Aorta (tissue), 5 donors: ENCODE measurements around the gene ANKRD65. TPM values are rescaled to one million over a fixed set of nuclear protein-coding genes. Genes with fewer than 3 reads are reported as not detected.
A peak's percentile ranks its signal among the peaks of the same experiment; 100 is the strongest.
"Not testable (repeated sequence)": the region's sequence is repeated elsewhere in the genome, so short reads cannot be mapped to it uniquely, and the experiment has no call there.

Experiments
- ATAC-seq: fragments of 200-7000 bp; cut with Tn5 transposase; one replicate; pipeline ENCODE4 v1.9.1; 2022; ENCODE audit warnings: moderate library complexity; ENCODE audit not compliant: low FRiP score
- DNase-seq, 2 donors: peaks; one replicate each; pipeline ENCODE4 v3.0.0-alpha.2; 2020
- H3K27ac ChIP-seq, 2 donors: one replicate each; pipeline ENCODE4 v1.5.1; 2013; ENCODE audit warnings: low read length in 2 of 2, mild to moderate bottlenecking in 2 of 2, moderate library complexity in 2 of 2, control low read depth in 1 of 2, inconsistent platforms in 1 of 2, low read depth in 1 of 2
- H3K27me3 ChIP-seq, 2 donors: one replicate each; pipeline ENCODE4 v1.6.1; 2013; ENCODE audit warnings: control low read depth in 1 of 2, low read length in 1 of 2, mild to moderate bottlenecking in 1 of 2, moderate library complexity in 1 of 2; ENCODE audit not compliant: insufficient read depth in 2 of 2, control insufficient read depth in 1 of 2
- H3K36me3 ChIP-seq, 2 donors: one replicate each; pipeline ENCODE4 v1.6.1; 2013; ENCODE audit warnings: control low read depth in 1 of 2, low read length in 1 of 2, mild to moderate bottlenecking in 1 of 2; ENCODE audit not compliant: insufficient read depth in 2 of 2, control insufficient read depth in 1 of 2
- H3K4me1 ChIP-seq, 2 donors: one replicate each; pipeline ENCODE4 v1.6.1; 2013; ENCODE audit warnings: low read length in 2 of 2, control low read depth in 1 of 2, mild to moderate bottlenecking in 1 of 2, moderate library complexity in 1 of 2; ENCODE audit not compliant: insufficient read depth in 2 of 2, control insufficient read depth in 1 of 2
- H3K4me3 ChIP-seq, 2 donors: one replicate each; pipeline ENCODE4 v1.5.1; 2013; ENCODE audit warnings: low read length in 2 of 2, control low read depth in 1 of 2, mild to moderate bottlenecking in 1 of 2
- H3K9me3 ChIP-seq: one replicate; pipeline ENCODE4 v1.6.1; 2013; ENCODE audit warnings: mild to moderate bottlenecking, low read length; ENCODE audit not compliant: control insufficient read depth
- WGBS, 2 donors: extraction: QIAGEN DNeasy Blood & Tissue Kit; methylation state at CpG; one replicate each; pipeline ENCODE4 v1.1.7; 2013; 5-methylcytosine and 5-hydroxymethylcytosine counted together
- intact Hi-C, 2 donors: fragments of 100-400 bp; cut with DNase I; formaldehyde crosslinking; loops; one replicate each; pipeline versions ENCODE4 v1.14.2 to v1.15.0; 2022
- polyA plus RNA-seq, 2 donors: library from polyadenylated mRNA; stranded (reverse); fragments of 200-250 nt; gene quantifications; one replicate each; pipeline ENCODE4 v1.2.3, GENCODE V29; 2013
- total RNA-seq, 2 donors: library from RNA; stranded (reverse); fragmentation: NEBNext Ultra II Directional; extraction: Animal tissue kit (Norgen Biotek cat#: 25700); gene quantifications; one replicate each; pipeline ENCODE4 v1.2.1, GENCODE V29; 2021
- donor health status: healthy with polysubstance abuse.
- donor health status: Bipolar disorder and iron deficiency.
- donor health status: DM: no; HTN: no; CAD: no.
- donor health status: DM: no; HTN: no; CAD: no.
- donor health status: DM: yes; HTN: yes; CAD: no.

ANKRD65 gene
- total and polyA plus RNA-seq, 4 donors = 0.13 to 6.9 (median 1.5) TPM; not detected in 1

- no peaks in the 10 kb centered on the region for H3K27me3 ChIP-seq
- ATAC-seq (no peak), DNase-seq (no peak)
- no peak overlapping the region for H3K4me3 ChIP-seq
- WGBS, 2 donors = 83 to 85% methylated on average over 26 of the region's 26 CpGs
- intact Hi-C loops = loop anchor here in 1 of 2 donors (2.0 kb wide), 1 partner anchor 24 kb away; the partner anchor contains the start of gene DVL1
- no peak overlapping the region for H3K27ac ChIP-seq
- H3K9me3 ChIP-seq = no peaks in the 10 kb centered on the region
- no peaks in the 10 kb centered on the region for H3K36me3 ChIP-seq
- no peaks in the 10 kb centered on the region for H3K4me1 ChIP-seq
Observed at GRCh38 chr1:1373051-1373814, 47.8 kb downstream of the ANKRD65 start.

DNA sequence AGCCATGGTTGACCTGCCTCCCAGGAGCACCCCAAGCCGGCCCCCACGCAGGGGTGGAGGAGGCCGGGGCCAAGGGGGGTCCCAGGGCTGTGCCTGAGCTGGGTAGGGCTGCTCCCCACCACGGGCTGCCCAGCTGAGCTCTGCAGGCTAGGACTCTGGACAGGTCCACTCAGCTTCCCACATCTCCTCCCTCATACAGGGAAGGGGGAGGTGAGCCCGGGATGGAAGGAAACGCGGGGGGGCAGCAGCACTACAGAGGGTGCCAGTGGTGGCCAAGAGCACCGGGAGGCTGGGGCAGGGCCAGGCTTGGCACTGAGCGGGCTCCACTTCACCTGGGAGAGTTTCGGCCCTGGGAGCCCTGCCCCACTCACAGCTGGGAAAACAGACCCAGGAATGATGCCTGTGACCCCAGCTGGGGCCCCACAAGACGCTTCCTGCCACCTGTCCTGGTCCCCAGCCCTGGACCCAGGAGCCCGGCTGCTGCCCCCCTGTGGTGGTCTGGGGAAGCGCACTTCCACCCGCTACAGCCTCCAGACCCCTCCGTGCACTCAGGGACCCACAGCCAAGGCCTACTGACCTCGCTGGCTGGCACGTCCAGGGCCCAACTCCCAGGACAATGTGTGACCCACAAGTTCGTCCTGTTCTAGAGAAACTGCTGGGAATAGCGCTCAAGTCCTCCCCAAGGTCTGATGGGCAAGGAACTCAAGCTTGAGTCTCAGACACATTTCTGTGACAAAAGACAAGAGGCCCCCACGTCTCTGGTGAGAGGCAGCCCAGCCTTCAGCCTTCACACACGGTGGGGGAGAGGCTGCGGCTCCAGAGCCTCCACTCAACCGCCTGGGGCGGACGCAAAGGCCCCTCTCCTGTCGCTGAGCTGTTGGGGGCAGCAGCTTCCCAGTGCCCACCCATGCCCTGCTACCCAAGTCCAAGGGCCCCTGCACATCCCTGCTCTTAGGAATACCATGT, 49.0 kb downstream of the ANKRD65 start:
- 28 to 29% methylated on average over 23 to 26 of the region's 26 CpGs for WGBS, 2 donors
- intact Hi-C loops = loop anchor here (1.0 to 2.0 kb wide), 2 partner anchors 23 kb away; partner anchors contain the start of gene DVL1 (in 2 of the 2)
- Histone ChIP-seq H3K27ac (no peak overlapping the region), H3K36me3 (no peaks in the 10 kb centered on the region), H3K9me3 (no peaks in the 10 kb centered on the region), H3K4me1 (no peaks in the 10 kb centered on the region), H3K27me3 (no peaks in the 10 kb centered on the region), H3K4me3 (no peak overlapping the region)
- ATAC-seq (peak; percentile 64), DNase-seq (peak; percentile 77 to 92)

DNA sequence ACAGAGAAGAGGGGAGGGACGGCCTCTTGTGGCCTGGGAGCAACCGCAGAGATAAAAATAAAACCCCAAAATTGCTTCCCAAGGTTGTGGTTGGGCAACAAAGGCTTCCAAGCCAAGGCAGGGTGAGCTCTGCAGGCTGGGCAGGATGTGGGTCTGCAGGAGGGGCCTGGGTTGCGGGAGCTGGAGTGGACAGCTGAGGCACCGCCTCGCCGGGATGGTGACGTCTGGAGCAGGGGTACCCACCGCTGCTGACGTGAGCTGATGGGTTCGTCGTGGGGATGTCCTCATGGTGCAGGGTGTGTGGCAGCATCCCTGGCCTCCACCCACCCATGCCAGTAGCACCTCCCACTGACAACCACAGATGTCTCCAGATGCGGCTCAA, 49.7 kb downstream of the ANKRD65 start:
- Histone ChIP-seq H3K9me3 (no peaks in the 10 kb centered on the region), H3K4me1 (no peaks in the 10 kb centered on the region), H3K27ac (no peak overlapping the region), H3K27me3 (no peaks in the 10 kb centered on the region), H3K36me3 (no peaks in the 10 kb centered on the region), H3K4me3 (no peak overlapping the region)
- 68 to 69% methylated on average over 12 of the region's 12 CpGs for WGBS, 2 donors
- DNase-seq = no peak
- no peak for ATAC-seq
- intact Hi-C loops = no loop called here

DNA sequence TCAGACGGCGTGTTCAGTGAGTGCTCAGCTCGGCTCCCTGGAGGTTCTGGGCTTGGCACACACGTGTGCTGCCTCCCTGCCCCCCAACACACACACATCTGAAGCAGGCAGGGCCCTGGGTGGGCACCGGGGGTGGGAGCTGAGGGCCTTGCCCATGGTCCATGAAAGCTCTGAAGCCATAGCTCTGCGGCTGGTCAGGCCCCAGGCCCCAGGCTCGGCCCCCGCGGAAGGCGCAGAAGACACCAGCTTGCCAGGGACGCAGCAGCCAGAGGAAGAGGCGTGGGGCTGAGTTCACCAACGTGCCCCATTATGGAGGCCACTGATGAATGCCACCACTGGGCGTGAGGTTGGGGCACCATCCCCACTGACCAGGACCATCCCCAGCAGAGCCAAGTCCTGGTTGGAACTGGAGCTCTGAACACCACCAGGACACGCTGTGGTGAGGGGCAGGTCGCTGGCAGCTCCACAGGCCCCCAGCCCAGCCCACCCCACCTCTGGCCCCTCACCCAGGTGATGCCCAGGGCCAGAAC, 50.2 kb downstream of the ANKRD65 start:
- Histone ChIP-seq H3K4me3 (no peak overlapping the region), H3K27ac (no peak overlapping the region), H3K4me1 (no peaks in the 10 kb centered on the region), H3K36me3 (no peaks in the 10 kb centered on the region), H3K27me3 (no peaks in the 10 kb centered on the region), H3K9me3 (no peaks in the 10 kb centered on the region)
- ATAC-seq (no peak), DNase-seq (no peak)
- intact Hi-C loops = no loop called here
- 79 to 80% methylated on average over 13 to 16 of the region's 16 CpGs for WGBS, 2 donors

GRCh38 chr1:1370094-1370493, 51.0 kb downstream of the ANKRD65 start:
- H3K27me3 ChIP-seq, H3K27ac ChIP-seq, intact Hi-C loops, ATAC-seq, H3K36me3 ChIP-seq, DNase-seq, H3K4me1 ChIP-seq, H3K4me3 ChIP-seq, H3K9me3 ChIP-seq: not testable (repeated sequence)
- 91 to 93% methylated on average over 14 of the region's 14 CpGs for WGBS, 2 donors

Other genes starting within 250 kb of the ANKRD65 start
- gene TTLL10, start 247.4 kb downstream of the ANKRD65 start, total RNA-seq = under 1 TPM in 1 of 2 donors, not detected in 1; 0.15 TPM
- gene TTLL10, start 247.4 kb downstream of the ANKRD65 start, polyA plus RNA-seq = not detected
- 1 to 10 TPM; 1.0 to 1.1 TPM for gene TNFRSF18, start 214.7 kb downstream of the ANKRD65 start, total RNA-seq
- gene TNFRSF18, start 214.7 kb downstream of the ANKRD65 start, polyA plus RNA-seq = 1 to 10 TPM in 1 of 2 donors, not detected in 1; 1.3 TPM
- 1 to 10 TPM; 1.6 to 3.5 TPM for gene TNFRSF4, start 207.1 kb downstream of the ANKRD65 start, total RNA-seq
- gene TNFRSF4, start 207.1 kb downstream of the ANKRD65 start, polyA plus RNA-seq = 1 to 10 TPM in 1 of 2 donors, not detected in 1; 1.0 TPM
- 100 to 1,000 TPM; 138 to 140 TPM for gene SDF4, start 189.3 kb downstream of the ANKRD65 start, total RNA-seq
- gene SDF4, start 189.3 kb downstream of the ANKRD65 start, polyA plus RNA-seq = 100 to 1,000 TPM in 1 of 2 donors, 10 to 100 TPM in 1; 73.3 to 158 TPM
- gene B3GALT6, start 189.0 kb downstream of the ANKRD65 start, total RNA-seq = 10 to 100 TPM; 11.3 to 12.8 TPM
- gene B3GALT6, start 189.0 kb downstream of the ANKRD65 start, polyA plus RNA-seq = 1 to 10 TPM; 2.5 to 9.3 TPM
- gene C1QTNF12, start 174.6 kb downstream of the ANKRD65 start, total RNA-seq = 1 to 10 TPM; 3.9 to 4.3 TPM
- 10 to 100 TPM in 1 of 2 donors, 1 to 10 TPM in 1; 3.4 to 10.0 TPM for gene C1QTNF12, start 174.6 kb downstream of the ANKRD65 start, polyA plus RNA-seq
- 10 to 100 TPM; 46.9 to 49.4 TPM for gene UBE2J2, start 147.4 kb downstream of the ANKRD65 start, total RNA-seq
- 10 to 100 TPM; 17.2 to 49.3 TPM for gene UBE2J2, start 147.4 kb downstream of the ANKRD65 start, polyA plus RNA-seq
- gene SCNN1D, start 140.8 kb downstream of the ANKRD65 start, total RNA-seq = 1 to 10 TPM; 3.5 to 8.2 TPM
- 10 to 100 TPM in 1 of 2 donors, 1 to 10 TPM in 1; 7.9 to 24.1 TPM for gene SCNN1D, start 140.8 kb downstream of the ANKRD65 start, polyA plus RNA-seq
- gene ACAP3, start 113.3 kb downstream of the ANKRD65 start, total RNA-seq = 10 to 100 TPM; 25.0 to 69.2 TPM
- 10 to 100 TPM; 10.6 to 63.9 TPM for gene ACAP3, start 113.3 kb downstream of the ANKRD65 start, polyA plus RNA-seq
- 10 to 100 TPM in 1 of 2 donors, 1 to 10 TPM in 1; 7.4 to 12.6 TPM for gene PUSL1, start 112.7 kb downstream of the ANKRD65 start, total RNA-seq
- gene PUSL1, start 112.7 kb downstream of the ANKRD65 start, polyA plus RNA-seq = 10 to 100 TPM in 1 of 2 donors, 1 to 10 TPM in 1; 5.8 to 13.7 TPM
- 100 to 1,000 TPM; 114 to 121 TPM for gene INTS11, start 96.6 kb downstream of the ANKRD65 start, total RNA-seq
- 100 to 1,000 TPM in 1 of 2 donors, 10 to 100 TPM in 1; 48.0 to 995 TPM for gene INTS11, start 96.6 kb downstream of the ANKRD65 start, polyA plus RNA-seq
- 10 to 100 TPM; 13.9 to 16.4 TPM for gene CPTP, start 96.5 kb downstream of the ANKRD65 start, total RNA-seq
- 10 to 100 TPM; 12.9 to 14.9 TPM for gene CPTP, start 96.5 kb downstream of the ANKRD65 start, polyA plus RNA-seq
- gene TAS1R3, start 90.0 kb downstream of the ANKRD65 start, total RNA-seq = under 1 TPM; 0.24 to 0.36 TPM
- gene TAS1R3, start 90.0 kb downstream of the ANKRD65 start, polyA plus RNA-seq = under 1 TPM; 0.25 to 0.31 TPM
- 10 to 100 TPM; 48.7 to 53.7 TPM for gene DVL1, start 71.9 kb downstream of the ANKRD65 start, total RNA-seq
- 10 to 100 TPM; 21.2 to 71.9 TPM for gene DVL1, start 71.9 kb downstream of the ANKRD65 start, polyA plus RNA-seq
- 100 to 1,000 TPM; 105 to 221 TPM for gene MXRA8, start 62.7 kb downstream of the ANKRD65 start, total RNA-seq
- gene MXRA8, start 62.7 kb downstream of the ANKRD65 start, polyA plus RNA-seq = 100 to 1,000 TPM in 1 of 2 donors, 10 to 100 TPM in 1; 52.3 to 364 TPM
- gene AURKAIP1, start 46.1 kb downstream of the ANKRD65 start, total RNA-seq = 10 to 100 TPM; 59.6 to 65.6 TPM
- 100 to 1,000 TPM; 119 to 154 TPM for gene AURKAIP1, start 46.1 kb downstream of the ANKRD65 start, polyA plus RNA-seq
- 100 to 1,000 TPM; 153 to 246 TPM for gene CCNL2, start 21.9 kb downstream of the ANKRD65 start, total RNA-seq
- gene CCNL2, start 21.9 kb downstream of the ANKRD65 start, polyA plus RNA-seq = 100 to 1,000 TPM in 1 of 2 donors, 10 to 100 TPM in 1; 34.6 to 409 TPM
- 10 to 100 TPM; 69.7 to 70.2 TPM for gene MRPL20, start 14.0 kb downstream of the ANKRD65 start, total RNA-seq
- 100 to 1,000 TPM; 144 to 184 TPM for gene MRPL20, start 14.0 kb downstream of the ANKRD65 start, polyA plus RNA-seq
- gene VWA1, start 14.4 kb upstream of the ANKRD65 start, total RNA-seq = 10 to 100 TPM; 35.6 to 86.5 TPM
- 1 to 10 TPM in 1 of 2 donors, under 1 TPM in 1; 0.13 to 4.5 TPM for gene VWA1, start 14.4 kb upstream of the ANKRD65 start, polyA plus RNA-seq
- 1 to 10 TPM in 1 of 2 donors, under 1 TPM in 1; 0.42 to 5.5 TPM for gene ATAD3C, start 28.4 kb upstream of the ANKRD65 start, total RNA-seq
- gene ATAD3C, start 28.4 kb upstream of the ANKRD65 start, polyA plus RNA-seq = under 1 TPM in 1 of 2 donors, not detected in 1; 0.08 TPM
- gene ATAD3B, start 50.5 kb upstream of the ANKRD65 start, total RNA-seq = 10 to 100 TPM in 1 of 2 donors, 1 to 10 TPM in 1; 8.1 to 21.5 TPM
- gene ATAD3B, start 50.5 kb upstream of the ANKRD65 start, polyA plus RNA-seq = 10 to 100 TPM in 1 of 2 donors, 1 to 10 TPM in 1; 6.1 to 44.8 TPM
- 10 to 100 TPM; 11.9 to 13.2 TPM for gene ATAD3A, start 90.9 kb upstream of the ANKRD65 start, total RNA-seq
- gene ATAD3A, start 90.9 kb upstream of the ANKRD65 start, polyA plus RNA-seq = 10 to 100 TPM in 1 of 2 donors, 1 to 10 TPM in 1; 8.3 to 20.2 TPM
- gene TMEM240, start 119.3 kb upstream of the ANKRD65 start, total RNA-seq = 1 to 10 TPM; 6.2 to 7.8 TPM
- 10 to 100 TPM in 1 of 2 donors, 1 to 10 TPM in 1; 1.1 to 15.1 TPM for gene TMEM240, start 119.3 kb upstream of the ANKRD65 start, polyA plus RNA-seq
- gene SSU72, start 153.6 kb upstream of the ANKRD65 start, total RNA-seq = 10 to 100 TPM; 67.7 to 71.5 TPM
- 10 to 100 TPM; 65.0 to 92.8 TPM for gene SSU72, start 153.6 kb upstream of the ANKRD65 start, polyA plus RNA-seq
- gene FNDC10, start 178.9 kb upstream of the ANKRD65 start, total RNA-seq = 1 to 10 TPM; 1.2 to 3.0 TPM
- under 1 TPM; 0.38 to 0.50 TPM for gene FNDC10, start 178.9 kb upstream of the ANKRD65 start, polyA plus RNA-seq
- gene MIB2, start 194.2 kb upstream of the ANKRD65 start, total RNA-seq = 10 to 100 TPM; 45.0 to 77.7 TPM
- gene MIB2, start 194.2 kb upstream of the ANKRD65 start, polyA plus RNA-seq = 100 to 1,000 TPM in 1 of 2 donors, 10 to 100 TPM in 1; 20.4 to 220 TPM
- gene MMP23B, start 210.9 kb upstream of the ANKRD65 start, total RNA-seq = 10 to 100 TPM; 15.5 to 74.5 TPM
- 100 to 1,000 TPM in 1 of 2 donors, 10 to 100 TPM in 1; 41.2 to 120 TPM for gene MMP23B, start 210.9 kb upstream of the ANKRD65 start, polyA plus RNA-seq
- gene CDK11B, start 237.7 kb upstream of the ANKRD65 start, total RNA-seq = 10 to 100 TPM; 25.2 to 27.0 TPM
- 10 to 100 TPM; 42.3 to 44.7 TPM for gene CDK11B, start 237.7 kb upstream of the ANKRD65 start, polyA plus RNA-seq